GM19452 (cell line): ENCODE measurements around the gene KAZN.

ENCODE experiments used
- ATAC-seq: cut with Tn5 transposase; IDR thresholded peaks from one replicate; pipeline ENCODE4 v1.9.1; 2021; ENCODE audit not compliant: unreplicated experiment

The KAZN gene

GRCh38 chr1:14761291-14762153 is 163.0 kb downstream of the KAZN start:
- ATAC-seq, result no peak

GRCh38 chr1:14763977-14764376 is 165.5 kb downstream of the KAZN start:
- ATAC-seq, result no peak

GRCh38 chr1:14765773-14766172 is 167.3 kb downstream of the KAZN start:
- ATAC-seq, result no peak

- no peak for ATAC-seq
Measured at GRCh38 chr1:14767075-14767474, 168.6 kb downstream of the KAZN start.

GRCh38 chr1:14768582-14769304 is 170.3 kb downstream of the KAZN start:
- no peak for ATAC-seq

GRCh38 chr1:14769486-14770274 is 171.2 kb downstream of the KAZN start:
- ATAC-seq, result no peak

- ATAC-seq, result no peak
Measured at GRCh38 chr1:14773396-14774025, 175.0 kb downstream of the KAZN start.

- no peak for ATAC-seq
Measured at GRCh38 chr1:14774225-14774624, 175.7 kb downstream of the KAZN start.

- ATAC-seq, result no peak
Measured at GRCh38 chr1:14774988-14775387, 176.5 kb downstream of the KAZN start.

- ATAC-seq, result no peak
Measured at GRCh38 chr1:14775434-14775833, 176.9 kb downstream of the KAZN start.

GRCh38 chr1:14777516-14778506 is 179.3 kb downstream of the KAZN start:
- ATAC-seq, result no peak

GRCh38 chr1:14778541-14778897 is 180.0 kb downstream of the KAZN start:
- ATAC-seq, result no peak

GRCh38 chr1:14778898-14779865 is 180.7 kb downstream of the KAZN start:
- ATAC-seq, result no peak

- ATAC-seq, result no peak
Measured at GRCh38 chr1:14780271-14780670, 181.8 kb downstream of the KAZN start.

GRCh38 chr1:14781811-14782210 is 183.3 kb downstream of the KAZN start:
- no peak for ATAC-seq

GRCh38 chr1:14782741-14783591 is 184.5 kb downstream of the KAZN start:
- no peak for ATAC-seq

- ATAC-seq, result no peak
Measured at GRCh38 chr1:14783592-14783886, 185.1 kb downstream of the KAZN start.
